Testis (tissue), 3 donors: ENCODE data around the gene FBXO11. TPM values are rescaled to one million over a fixed set of nuclear protein-coding genes. Genes with fewer than 3 reads are reported as not detected.

Source experiments
- DNase-seq: peaks from one replicate; pipeline ENCODE4 v3.0.0-alpha.2; 2019
- H3K27ac ChIP-seq, 2 donors: fragments of 200-600 bp; sonication (generic); one replicate each; pipeline ENCODE4 v1.5.1; 2019
- H3K27me3 ChIP-seq: fragments of 200-600 bp; sonication (generic); one replicate; pipeline ENCODE4 v1.5.1; 2019
- H3K36me3 ChIP-seq: fragments of 200-600 bp; sonication (generic); one replicate; pipeline ENCODE4 v1.5.1; 2017; ENCODE audit warnings: low read depth; ENCODE audit errors: missing control alignments
- H3K4me1 ChIP-seq: fragments of 200-600 bp; sonication (generic); one replicate; pipeline ENCODE4 v1.5.1; 2019
- H3K4me3 ChIP-seq, 2 donors: fragments of 200-600 bp; sonication (generic); one replicate each; pipeline ENCODE4 v1.5.1; 2017 to 2019
- H3K9me3 ChIP-seq: fragments of 200-600 bp; sonication (generic); one replicate; pipeline ENCODE4 v1.5.1; 2017
- POLR2A ChIP-seq: fragments of 450-650 bp; IDR thresholded peaks from one replicate; pipeline ENCODE4 v1.6.1; 2017; ENCODE audit warnings: antibody characterized with exemption, mild to moderate bottlenecking, moderate library complexity
- WGBS, 2 donors: methylation state at CpG; one replicate each; pipeline ENCODE4 v1.1.5; 2018; 5-methylcytosine and 5-hydroxymethylcytosine counted together
- intact Hi-C: fragments of 100-400 bp; cut with DNase I; formaldehyde crosslinking; loops from one replicate; pipeline ENCODE4 v1.15.1; 2023; ENCODE audit warnings: low total_unique reads
- polyA plus RNA-seq: library from polyadenylated mRNA; stranded (reverse); fragments of 350-450 nt; fragmentation: Illumina TruSeq; extraction: RNeasy Lipid Tissue Mini Kit (QIAGEN cat#74804); gene quantifications from one replicate; pipeline ENCODE4 v1.2.3, GENCODE V29; 2014; ENCODE audit warnings: low read depth, low replicate concordance; ENCODE audit not compliant: insufficient read depth
- total RNA-seq, 2 donors: library from RNA; depleted of rRNA; stranded (reverse); fragments of >200 nt; gene quantifications; one replicate each; pipeline ENCODE4 v1.2.3, GENCODE V29; 2016
- TF ChIP-seq, protein P1 (sequence below), 3 experiments: fragments of 450-650 bp in 2 of 3; fragments of 200-600 bp in 1 of 3; sonication (generic) in 1 of 3; IDR thresholded peaks; one replicate each; pipeline ENCODE4 v1.5.1; 2016 to 2019; ENCODE audit warnings: antibody characterized with exemption in 3 of 3, mild to moderate bottlenecking in 2 of 3, moderate library complexity in 1 of 3

Gene FBXO11
- total and polyA plus RNA-seq, 3 donors from 2014 or later: 87.6 to 101 (median 96.0) TPM

DNA sequence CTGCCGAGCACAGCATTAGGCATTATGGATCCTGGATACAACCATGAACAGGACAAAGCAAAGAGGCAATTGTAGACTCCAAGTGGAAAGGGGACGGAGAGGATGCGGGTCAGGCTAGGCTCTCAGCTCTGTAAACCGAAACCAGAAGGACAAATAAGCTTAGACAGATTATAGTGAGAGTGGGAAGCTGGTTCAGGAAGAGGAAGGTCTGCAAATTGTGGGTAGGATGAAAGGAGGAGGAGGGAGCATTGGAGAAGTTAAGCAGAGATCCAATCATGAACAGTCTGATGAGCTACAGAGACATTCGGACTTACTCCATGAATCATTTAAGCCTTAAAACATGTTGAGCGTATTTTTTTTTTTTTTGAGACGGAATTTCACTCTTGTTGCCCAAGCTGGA lies 120.3 kb downstream of the FBXO11 start:
- DNase-seq: no peak
- H3K27ac ChIP-seq: peak overlapping the region in 1 of 2 donors; percentile 18
- no peak overlapping the region for H3K4me3 ChIP-seq
- no peaks in the 10 kb centered on the region for H3K9me3 ChIP-seq
- intact Hi-C loops: no loop called here
- WGBS, 2 donors: 42 to 49% methylated on average over 7 of the region's 7 CpGs
- peaks cover 22% of the 10 kb centered on the region for H3K4me1 ChIP-seq
- TF ChIP-seq, protein P1, sequence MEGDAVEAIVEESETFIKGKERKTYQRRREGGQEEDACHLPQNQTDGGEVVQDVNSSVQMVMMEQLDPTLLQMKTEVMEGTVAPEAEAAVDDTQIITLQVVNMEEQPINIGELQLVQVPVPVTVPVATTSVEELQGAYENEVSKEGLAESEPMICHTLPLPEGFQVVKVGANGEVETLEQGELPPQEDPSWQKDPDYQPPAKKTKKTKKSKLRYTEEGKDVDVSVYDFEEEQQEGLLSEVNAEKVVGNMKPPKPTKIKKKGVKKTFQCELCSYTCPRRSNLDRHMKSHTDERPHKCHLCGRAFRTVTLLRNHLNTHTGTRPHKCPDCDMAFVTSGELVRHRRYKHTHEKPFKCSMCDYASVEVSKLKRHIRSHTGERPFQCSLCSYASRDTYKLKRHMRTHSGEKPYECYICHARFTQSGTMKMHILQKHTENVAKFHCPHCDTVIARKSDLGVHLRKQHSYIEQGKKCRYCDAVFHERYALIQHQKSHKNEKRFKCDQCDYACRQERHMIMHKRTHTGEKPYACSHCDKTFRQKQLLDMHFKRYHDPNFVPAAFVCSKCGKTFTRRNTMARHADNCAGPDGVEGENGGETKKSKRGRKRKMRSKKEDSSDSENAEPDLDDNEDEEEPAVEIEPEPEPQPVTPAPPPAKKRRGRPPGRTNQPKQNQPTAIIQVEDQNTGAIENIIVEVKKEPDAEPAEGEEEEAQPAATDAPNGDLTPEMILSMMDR (IDR thresholded peaks at IDR 0.05): no peak
- no peaks in the 10 kb centered on the region for H3K36me3 ChIP-seq
- no peaks in the 10 kb centered on the region for H3K27me3 ChIP-seq

DNA sequence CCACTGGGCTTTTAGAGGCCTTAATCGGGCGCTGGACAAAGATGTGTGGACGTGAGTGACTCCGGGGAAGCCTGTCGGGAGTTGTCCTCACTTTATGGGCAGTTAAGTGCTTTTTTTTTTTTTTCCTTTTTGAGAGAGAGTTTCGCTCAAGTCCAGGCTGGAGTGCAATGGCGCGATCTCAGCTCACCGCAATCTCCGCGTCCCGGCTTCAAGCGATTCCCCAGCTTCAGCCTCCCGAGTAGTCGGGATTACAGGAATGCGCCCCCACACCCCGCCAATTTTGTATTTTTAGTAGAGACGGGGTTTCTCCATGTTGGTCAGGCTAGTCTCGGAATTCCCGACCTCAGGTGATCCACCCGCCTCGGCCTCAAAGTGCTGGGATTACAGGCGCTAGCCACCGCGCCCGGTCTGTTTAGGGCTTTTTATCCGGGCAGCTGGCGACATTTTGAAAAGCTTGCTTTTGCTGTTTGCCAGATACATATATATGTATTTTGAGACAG lies 121.9 kb downstream of the FBXO11 start:
- no peaks in the 10 kb centered on the region for H3K9me3 ChIP-seq
- intact Hi-C loops: no loop called here
- no peaks in the 10 kb centered on the region for H3K36me3 ChIP-seq
- peak overlapping the region; percentile 89 to 99 for H3K4me3 ChIP-seq
- TF ChIP-seq, protein P1 (IDR thresholded peaks at IDR 0.05): no peak
- TF ChIP-seq POLR2A: no peak
- WGBS, 2 donors: 15 to 19% methylated on average over 19 to 28 of the region's 28 CpGs
- DNase-seq: peak; percentile 39
- H3K4me1 ChIP-seq: peaks cover 23% of the 10 kb centered on the region
- H3K27ac ChIP-seq: peak overlapping the region; percentile 92 to 99
- H3K27me3 ChIP-seq: no peaks in the 10 kb centered on the region

DNA sequence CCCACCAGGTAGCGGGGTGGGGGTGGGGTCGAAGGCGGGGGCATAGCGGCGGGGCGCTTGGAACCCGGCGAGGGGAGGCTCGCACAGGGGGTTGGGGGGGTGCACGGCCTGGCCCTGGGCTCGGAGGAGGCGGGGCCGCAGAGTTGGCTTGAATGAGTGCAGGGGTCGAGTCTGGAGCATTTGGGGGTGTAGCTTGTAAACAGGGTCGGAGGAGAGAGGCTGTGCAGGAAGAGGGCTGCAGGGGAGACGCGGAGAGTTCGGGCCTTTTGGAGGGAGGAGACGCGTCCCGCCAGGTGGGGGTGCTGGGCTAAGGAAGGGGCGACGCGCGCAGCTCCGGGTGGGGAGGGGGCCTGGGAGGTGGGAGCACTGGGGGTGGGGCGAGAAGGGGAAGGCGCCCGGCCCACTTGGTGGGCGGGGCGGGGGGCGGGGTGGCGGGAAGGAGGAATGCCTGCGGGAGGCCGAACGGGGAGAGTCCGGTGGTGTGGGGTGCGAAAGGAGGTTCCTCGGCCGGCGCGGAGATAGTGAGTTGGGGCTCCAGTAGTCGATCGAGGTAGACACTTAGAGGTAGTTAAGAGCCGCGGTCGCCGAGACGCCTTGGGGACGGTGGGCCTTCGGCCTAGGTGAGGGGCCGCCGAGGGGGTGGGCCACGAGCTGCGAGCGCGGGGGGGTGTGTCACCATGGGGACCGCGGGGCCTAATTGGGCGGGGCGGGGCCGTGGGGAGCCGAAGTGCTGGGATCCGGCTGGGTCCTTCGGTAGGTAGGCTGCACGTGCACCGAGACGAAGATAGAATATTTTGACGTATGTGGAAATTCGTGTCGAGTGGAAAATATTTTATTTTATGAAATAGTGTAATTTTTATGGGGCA lies 122.6 kb downstream of the FBXO11 start:
- intact Hi-C loops: no loop called here
- peak overlapping the region; percentile 92 to 99 for H3K27ac ChIP-seq
- peak; percentile 89 for DNase-seq
- no peaks in the 10 kb centered on the region for H3K9me3 ChIP-seq
- TF ChIP-seq, protein P1 (IDR thresholded peaks at IDR 0.05): no peak
- no peak for TF ChIP-seq POLR2A
- H3K36me3 ChIP-seq: no peaks in the 10 kb centered on the region
- WGBS, 2 donors: 1% methylated on average over 28 to 65 of the region's 71 CpGs
- H3K4me1 ChIP-seq: peaks cover 30% of the 10 kb centered on the region
- no peaks in the 10 kb centered on the region for H3K27me3 ChIP-seq
- H3K4me3 ChIP-seq: peak overlapping the region; percentile 89 to 99

DNA sequence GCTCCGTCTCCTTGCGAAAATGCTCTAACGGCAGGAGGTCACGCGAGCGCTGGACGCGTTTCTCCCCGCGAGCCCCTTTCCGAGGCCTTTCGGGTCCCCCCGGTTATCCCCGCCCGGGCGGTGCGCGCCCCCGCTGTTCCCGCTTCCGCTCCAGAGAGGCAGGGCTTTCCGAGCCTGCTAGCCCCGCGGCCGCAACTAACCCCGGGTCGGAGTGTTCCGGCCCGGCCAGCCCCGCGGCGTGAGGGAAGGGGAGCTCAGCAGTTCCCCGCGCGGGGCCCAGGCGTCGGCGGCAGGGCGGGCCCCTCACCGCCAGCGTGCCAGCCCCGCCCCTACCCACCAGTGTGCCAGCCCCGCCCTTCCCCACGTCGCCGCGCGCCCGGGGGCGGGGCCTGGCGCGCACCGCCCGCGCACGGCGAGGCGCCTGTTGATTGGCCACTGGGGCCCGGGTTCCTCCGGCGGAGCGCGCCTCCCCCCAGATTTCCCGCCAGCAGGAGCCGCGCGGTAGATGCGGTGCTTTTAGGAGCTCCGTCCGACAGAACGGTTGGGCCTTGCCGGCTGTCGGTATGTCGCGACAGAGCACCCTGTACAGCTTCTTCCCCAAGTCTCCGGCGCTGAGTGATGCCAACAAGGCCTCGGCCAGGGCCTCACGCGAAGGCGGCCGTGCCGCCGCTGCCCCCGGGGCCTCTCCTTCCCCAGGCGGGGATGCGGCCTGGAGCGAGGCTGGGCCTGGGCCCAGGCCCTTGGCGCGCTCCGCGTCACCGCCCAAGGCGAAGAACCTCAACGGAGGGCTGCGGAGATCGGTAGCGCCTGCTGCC lies 123.4 kb downstream of the FBXO11 start, which contains the start of gene MSH6:
Gene MSH6, plus strand, starts transcription at position 475 of the 815 bp plus-strand sequence. Its CDS starts 89 bp downstream, at position 564.
- peak within 1 kb of the TSS; percentile 92 to 99 for H3K27ac ChIP-seq
- H3K27me3 ChIP-seq: no peaks in the 10 kb centered on the region
- peak; percentile 92 for DNase-seq
- H3K4me1 ChIP-seq: peaks cover 39% of the 10 kb centered on the region
- TF ChIP-seq, protein P1 (IDR thresholded peaks at IDR 0.05): no peak
- peak; percentile 62 for TF ChIP-seq POLR2A
- intact Hi-C loops: no loop called here
- 0 to 1% methylated on average over 19 to 60 of the region's 98 CpGs for WGBS, 2 donors
- H3K36me3 ChIP-seq: no peaks in the 10 kb centered on the region
- H3K4me3 ChIP-seq: peak within 1 kb of the TSS; percentile 89 to 99
- no peaks in the 10 kb centered on the region for H3K9me3 ChIP-seq
